H1 (cell line): ENCODE results near the gene HS2ST1. TPM values are rescaled to one million over a fixed set of nuclear protein-coding genes. Genes with fewer than 3 reads are reported as not detected.

Experiments
- BCL11A ChIP-seq, 2 experiments: IDR thresholded peaks; one replicate each; pipeline ENCODE4 v1.6.1; 2011; ENCODE audit warnings: low read depth in 2 of 2, low read length in 2 of 2, mild to moderate bottlenecking in 2 of 2
- TAF1 ChIP-seq: IDR thresholded peaks from 2 replicates; pipeline ENCODE4 v1.6.1; 2011; ENCODE audit warnings: mild to moderate bottlenecking, low read depth, low read length
- TCF12 ChIP-seq: IDR thresholded peaks from 2 replicates; pipeline ENCODE4 v1.6.1; 2011; ENCODE audit warnings: low read depth, mild to moderate bottlenecking, low read length
- polyA plus RNA-seq, 7 experiments: library from polyadenylated mRNA; depleted of rRNA in 3 of 7; stranded (reverse) in 5 of 7; unstranded in 2 of 7; fragments of >200 nt in 5 of 7; fragments of 200-250 nt in 2 of 7; gene quantifications; 1 replicate in 5 of 7; 2 replicates in 1 of 7; 4 replicates in 1 of 7; pipeline versions ENCODE4 v1.2.1 to v1.2.3, GENCODE V29; 2011 to 2013; ENCODE audit warnings: missing spikeins in 2 of 7, mixed read lengths in 2 of 7
- total RNA-seq: library from RNA; stranded (reverse); fragmentation: NEBNext Ultra II Directional; extraction: Animal tissue kit (Norgen Biotek cat#: 25700); gene quantifications from 2 replicates; pipeline ENCODE4 v1.2.1, GENCODE V29; 2021
- TF ChIP-seq, protein P1 (sequence below): IDR thresholded peaks from 2 replicates; pipeline ENCODE4 v1.6.1; 2012; ENCODE audit warnings: inconsistent platforms

The HS2ST1 gene
- total and polyA plus RNA-seq, 2 of the 8 experiments (the other 6 are each of a cell fraction or from before 2014, with no cell fraction given) = 5.2 to 28.3 TPM

DNA sequence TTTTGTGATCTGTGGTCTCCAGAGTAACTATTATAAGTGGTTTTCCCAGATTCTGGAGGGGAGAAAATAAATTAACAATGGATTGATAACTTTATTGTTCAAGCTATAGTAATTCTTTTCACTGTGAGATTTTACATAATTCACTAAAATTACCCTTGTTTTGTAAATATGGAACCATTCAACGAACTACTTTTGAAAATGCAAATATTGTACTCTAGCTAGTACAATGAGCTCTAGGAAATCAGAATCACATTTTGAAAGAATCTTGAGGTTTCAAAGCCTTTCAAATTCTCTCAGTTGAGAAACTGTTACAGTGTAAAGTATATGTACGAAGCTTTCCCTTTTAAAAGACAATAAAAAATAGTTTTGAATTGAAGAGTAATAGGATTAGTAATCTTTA is 119.9 kb downstream of the HS2ST1 start (continued):
- TF ChIP-seq, protein P1, sequence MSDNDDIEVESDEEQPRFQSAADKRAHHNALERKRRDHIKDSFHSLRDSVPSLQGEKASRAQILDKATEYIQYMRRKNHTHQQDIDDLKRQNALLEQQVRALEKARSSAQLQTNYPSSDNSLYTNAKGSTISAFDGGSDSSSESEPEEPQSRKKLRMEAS = no peak
- TF ChIP-seq BCL11A (IDR thresholded peaks at IDR 0.05; ENCODE audit: low read depth in 2 of 2, low read length in 2 of 2) (no peak), TCF12 (no peak), TAF1 (no peak)
